GM18867 (cell line): ENCODE data around the gene CACNA2D4.

Experiments used
- ATAC-seq: cut with Tn5 transposase; IDR thresholded peaks from one replicate; pipeline ENCODE4 v1.9.1; 2021; ENCODE audit warnings: mild to moderate bottlenecking, moderate library complexity; ENCODE audit not compliant: unreplicated experiment

The CACNA2D4 gene

GRCh38 chr12:1934068-1934467 is 15.6 kb upstream of the CACNA2D4 start:
- ATAC-seq, result no peak

GRCh38 chr12:1933342-1934051 is 15.0 kb upstream of the CACNA2D4 start:
- no peak for ATAC-seq

GRCh38 chr12:1932264-1932777 is 13.9 kb upstream of the CACNA2D4 start:
- ATAC-seq, result no peak

GRCh38 chr12:1931642-1932041 is 13.2 kb upstream of the CACNA2D4 start:
- ATAC-seq, result no peak

GRCh38 chr12:1930803-1931597 is 12.5 kb upstream of the CACNA2D4 start:
- ATAC-seq, result no peak

DNA sequence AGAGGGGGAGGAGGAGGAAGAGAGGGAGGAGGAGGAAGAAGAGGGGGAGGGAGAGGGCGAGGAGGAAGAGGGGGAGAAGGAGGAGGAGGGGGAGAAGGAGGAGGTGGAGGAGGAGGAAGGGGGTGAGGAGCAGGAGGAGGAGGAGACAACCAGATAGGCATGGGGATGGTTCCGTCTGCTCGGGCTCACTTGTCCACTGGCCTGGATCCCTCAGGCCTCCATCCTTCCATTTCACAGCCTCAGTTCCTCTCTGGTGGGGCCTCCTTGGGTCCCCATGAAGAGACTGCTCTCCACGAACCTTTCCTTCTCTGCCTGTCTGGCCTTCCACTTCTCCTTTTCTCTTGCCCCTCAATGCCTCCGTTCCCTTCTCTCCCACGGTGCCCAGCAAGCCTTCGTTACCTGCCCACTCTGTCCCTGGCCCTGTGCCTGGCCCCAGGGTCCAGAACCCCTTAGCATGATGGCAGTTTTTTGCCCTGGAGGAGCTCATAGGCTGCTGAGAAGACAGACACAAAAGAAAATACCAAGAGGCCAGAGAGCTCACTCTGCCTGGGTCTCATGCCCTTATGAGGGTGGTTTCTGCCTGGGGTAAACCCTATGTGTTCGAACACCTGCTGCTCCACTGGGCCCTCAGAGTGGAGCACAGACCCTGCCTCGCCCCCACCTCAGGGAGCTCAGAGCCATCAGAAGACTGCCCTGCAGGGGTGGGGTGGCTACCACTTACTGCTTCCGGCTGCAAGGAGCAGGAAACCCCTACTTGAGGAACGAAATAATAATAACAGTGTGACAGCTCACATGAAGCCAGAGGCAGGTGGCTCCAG is 11.7 kb upstream of the CACNA2D4 start:
- no peak for ATAC-seq

DNA sequence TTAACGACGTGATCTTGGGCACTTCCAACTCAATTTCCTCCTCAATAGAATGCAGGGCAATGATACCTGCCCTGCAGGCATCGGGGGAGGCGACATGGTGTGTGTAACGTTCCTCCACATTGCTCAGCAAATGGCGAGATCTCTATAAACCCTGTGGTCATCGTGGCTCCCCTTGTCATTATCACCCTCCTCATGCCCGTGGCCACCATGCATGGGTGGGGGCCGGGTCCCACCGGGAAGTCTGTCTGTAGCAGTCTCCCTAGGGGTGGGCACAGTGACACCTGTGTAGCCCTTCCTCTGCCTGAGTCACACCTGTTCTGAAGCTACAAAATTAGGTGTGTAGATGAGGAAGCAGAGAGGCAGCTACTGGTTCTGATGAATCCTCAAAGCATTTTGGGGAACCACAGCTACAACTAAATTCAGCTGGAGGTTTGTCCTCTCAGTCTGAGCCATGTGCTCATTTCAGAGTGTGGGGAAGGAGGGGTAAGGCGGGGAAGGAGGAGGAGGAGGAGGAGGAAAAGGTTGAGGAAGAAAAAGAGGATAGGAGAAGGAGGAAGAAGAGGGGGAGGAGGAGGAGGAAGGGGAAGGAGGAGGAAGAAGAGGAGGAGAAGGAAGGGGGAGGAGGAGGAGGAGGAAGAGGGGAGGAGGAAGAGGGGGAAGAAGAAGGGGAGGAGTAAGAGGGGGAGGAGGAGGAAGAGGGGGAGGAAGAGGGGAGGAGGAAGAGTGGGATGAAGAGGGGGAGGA is 11.0 kb upstream of the CACNA2D4 start:
- no peak for ATAC-seq

DNA sequence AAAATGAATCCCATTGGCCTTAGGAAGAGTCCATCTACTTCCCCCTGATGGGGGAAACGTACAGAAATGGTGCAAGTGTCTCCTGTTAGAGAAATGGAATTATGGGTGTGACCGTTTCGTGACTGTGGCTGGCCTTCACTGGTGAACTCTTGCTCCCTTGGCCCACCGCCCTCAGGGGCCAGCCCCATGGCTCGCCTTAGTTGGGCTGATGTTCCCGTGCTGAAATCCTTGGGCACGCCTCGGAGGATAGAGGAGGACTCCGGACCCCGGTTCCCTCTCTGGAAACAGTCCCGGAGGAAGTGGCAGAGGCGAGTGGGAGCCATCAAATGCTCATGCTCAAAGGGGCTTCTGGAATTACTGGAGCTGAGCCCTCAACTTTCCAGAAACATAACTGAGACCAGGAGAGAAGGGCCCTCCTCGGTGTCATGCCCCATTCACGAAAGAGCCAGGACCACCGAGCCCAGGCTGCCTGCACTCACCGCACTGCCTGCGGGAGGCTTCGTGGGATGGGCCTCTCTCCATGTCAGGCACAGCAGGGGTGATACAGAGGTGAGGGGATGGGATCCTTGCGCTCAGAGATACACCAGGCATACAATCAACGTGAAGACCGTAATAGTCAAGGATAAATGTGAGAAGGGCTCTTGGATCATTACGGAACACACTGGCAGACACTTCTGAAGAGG is 10.1 kb upstream of the CACNA2D4 start:
- no peak for ATAC-seq

DNA sequence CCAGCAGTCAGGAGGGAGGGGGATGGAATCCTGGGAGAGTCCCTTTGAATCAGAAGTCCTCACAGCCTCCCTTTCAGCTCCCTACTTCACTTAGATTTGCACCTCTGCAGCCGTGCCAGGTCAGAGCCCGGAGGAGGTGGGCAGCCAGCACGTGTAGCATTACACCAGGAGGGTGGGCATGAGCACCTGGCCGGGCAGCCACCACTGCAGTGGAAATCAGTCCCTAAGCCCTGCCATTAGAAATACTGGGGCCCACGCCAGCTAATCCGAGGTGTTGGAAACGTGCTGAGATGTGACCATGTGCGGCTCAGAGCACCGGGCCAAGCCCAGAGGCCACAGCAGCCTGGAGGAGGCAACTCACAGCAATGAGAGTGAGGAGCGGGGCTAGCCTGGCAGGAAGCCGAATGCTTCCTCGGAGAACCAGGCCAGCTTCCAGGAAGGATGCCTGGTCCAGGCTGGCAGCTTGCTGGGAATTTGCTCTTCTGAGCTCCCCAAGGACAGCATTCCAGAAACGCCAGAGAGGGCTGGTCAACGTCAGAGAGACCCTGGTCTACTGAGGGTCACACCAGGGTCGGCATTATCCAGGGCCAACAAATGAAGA is 9.4 kb upstream of the CACNA2D4 start:
- no peak for ATAC-seq

GRCh38 chr12:1927051-1927680 is 8.7 kb upstream of the CACNA2D4 start:
- no peak for ATAC-seq

DNA sequence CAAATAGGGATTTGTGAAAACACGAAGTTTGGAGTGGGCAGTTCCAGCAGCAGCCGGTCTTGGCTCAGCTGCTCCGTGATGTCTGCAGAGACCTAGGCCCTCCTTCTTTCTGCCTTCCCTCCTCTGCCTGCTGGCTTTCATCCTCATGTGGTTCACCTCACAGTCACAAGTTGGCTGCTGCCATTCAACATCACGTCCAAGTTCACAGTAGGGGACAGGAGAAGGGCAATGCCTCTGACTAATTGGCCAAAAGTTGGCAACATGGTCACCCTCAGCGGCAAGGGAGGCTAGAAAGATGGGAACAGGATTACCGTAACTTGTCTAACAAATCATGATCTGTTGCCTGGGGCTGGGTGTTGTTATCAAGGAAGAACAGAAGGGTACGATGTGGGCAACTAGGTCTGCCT is 7.8 kb upstream of the CACNA2D4 start:
- no peak for ATAC-seq

GRCh38 chr12:1925684-1926006 is 7.2 kb upstream of the CACNA2D4 start:
- no peak for ATAC-seq

DNA sequence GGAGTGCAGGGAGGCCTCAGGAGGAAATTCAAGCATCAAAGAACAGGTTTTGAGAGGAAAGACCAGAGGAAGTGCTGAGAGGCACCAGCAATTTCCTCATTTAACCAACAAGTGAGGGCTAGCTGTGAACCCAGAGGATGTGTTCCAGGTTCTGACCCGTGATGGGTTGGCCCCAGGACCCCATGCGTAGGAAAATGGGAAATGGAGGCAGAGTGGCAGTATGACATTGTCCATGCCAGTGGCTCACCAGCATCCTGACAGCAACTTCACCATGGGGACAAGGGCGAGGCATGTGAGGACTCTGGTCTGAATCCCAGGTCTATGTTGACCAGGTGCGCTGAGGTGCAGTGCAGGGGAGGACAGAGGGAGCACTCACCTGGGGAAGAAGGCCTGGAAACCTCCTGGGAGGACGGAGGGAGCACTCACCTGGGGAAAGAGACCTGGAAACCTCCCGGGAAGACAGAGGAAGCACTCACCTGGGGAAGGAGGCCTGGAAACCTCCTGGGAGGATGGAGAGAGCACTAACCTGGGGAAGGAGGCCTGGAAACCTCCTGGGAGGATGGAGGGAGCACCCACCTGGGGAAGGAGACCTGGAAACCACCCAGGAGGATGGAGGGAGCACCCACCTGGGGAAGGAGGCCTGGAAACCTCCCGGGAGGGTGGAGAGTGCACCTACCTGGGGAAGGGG is 6.7 kb upstream of the CACNA2D4 start:
- ATAC-seq, result no peak

DNA sequence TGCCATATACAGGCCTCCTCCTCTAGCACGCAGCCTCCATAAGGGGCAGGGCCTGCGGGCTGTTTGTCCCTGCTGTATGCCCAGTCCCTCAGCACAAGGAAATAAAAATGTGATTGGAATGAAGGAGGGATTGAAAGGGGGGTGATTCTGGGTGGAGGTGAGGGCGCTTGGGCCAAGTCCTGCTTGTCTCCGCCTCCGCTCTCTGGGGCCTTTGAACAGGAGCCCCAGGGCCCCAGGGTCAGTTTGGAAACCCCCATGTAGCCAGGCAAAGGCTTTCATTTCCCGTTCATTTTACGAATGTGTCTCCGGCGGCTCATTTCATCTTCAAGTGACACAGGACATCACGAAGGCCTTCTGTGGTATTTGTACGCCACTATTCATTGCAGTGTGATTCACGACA is 4.5 kb upstream of the CACNA2D4 start:
- ATAC-seq, result no peak

DNA sequence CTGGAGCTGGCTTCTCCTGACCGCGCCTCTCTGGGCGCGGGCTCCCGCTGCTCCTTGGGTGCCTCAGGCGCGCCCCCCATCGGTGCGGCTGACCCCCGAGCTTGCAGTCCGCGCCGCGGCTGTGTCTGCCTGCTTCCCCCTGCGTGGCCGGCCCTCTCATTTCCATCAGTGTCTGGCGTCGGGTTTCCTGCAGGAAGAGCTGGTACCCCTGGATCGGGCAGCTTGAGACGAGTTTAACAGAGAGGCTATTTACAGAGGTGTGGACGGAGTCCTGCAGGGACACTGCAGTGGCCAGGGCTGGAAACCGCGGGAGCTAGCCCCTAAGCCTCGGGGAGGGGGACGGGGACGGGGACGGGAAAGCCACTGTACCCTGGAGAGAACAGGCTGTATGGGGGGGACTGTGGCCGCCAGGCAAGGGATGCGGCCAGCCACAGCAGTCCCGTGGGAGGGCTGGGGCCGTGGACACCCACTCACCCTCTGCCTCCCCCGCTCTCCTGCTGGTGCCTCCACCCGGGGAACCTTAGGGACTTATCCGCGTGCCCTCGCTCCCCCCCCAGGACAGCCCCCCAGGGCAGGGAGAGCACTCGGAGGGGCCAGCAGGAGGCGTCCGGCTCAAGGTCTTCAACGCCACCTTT is 3.7 kb upstream of the CACNA2D4 start:
- no peak for ATAC-seq

GRCh38 chr12:1920971-1921370 is 2.5 kb upstream of the CACNA2D4 start:
- ATAC-seq, result no peak

DNA sequence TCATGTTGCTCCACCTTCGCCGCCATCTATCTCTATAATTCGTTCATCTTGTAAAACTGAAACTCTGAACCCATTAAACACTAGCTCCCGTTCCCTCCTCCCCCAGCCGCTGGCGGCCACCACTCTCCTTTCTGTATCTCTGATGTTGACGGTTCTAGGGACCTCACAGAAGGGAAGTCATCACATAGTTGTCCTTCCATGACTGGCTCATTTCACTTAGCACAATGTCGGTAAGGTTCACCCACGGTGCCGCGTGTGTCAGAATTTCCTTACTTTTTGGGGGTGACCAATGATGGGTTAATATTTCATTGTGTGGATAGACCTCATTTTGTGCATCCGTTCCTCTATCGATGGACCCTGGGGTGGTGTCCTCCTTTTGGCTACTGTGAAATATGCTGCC is 2.0 kb upstream of the CACNA2D4 start:
- no peak for ATAC-seq

- no peak for ATAC-seq
Observed at GRCh38 chr12:1919763-1920162, 1.3 kb upstream of the CACNA2D4 start.
